HCT116 (cell line): ENCODE measurements around the gene PCDH9.

Experiments
- CTCF ChIP-seq, 3 experiments: fragments of 200-600 bp in 1 of 3; sonication (generic) in 1 of 3; IDR thresholded peaks in 2 of 3; conservative IDR thresholded peaks in 1 of 3; 2 replicates each; pipeline ENCODE4 v1.5.1; 2012 to 2017; ENCODE audit warnings: low read depth in 2 of 3, low read length in 2 of 3, antibody characterized with exemption in 1 of 3, borderline replicate concordance in 1 of 3, control low read depth in 1 of 3, mild to moderate bottlenecking in 1 of 3, mixed read lengths in 1 of 3, mixed run types in 1 of 3, moderate library complexity in 1 of 3; ENCODE audit not compliant: insufficient read depth in 1 of 3
- JUND ChIP-seq: IDR thresholded peaks from 2 replicates; pipeline ENCODE4 v1.6.1; 2012
- POLR2A ChIP-seq: IDR thresholded peaks from 2 replicates; pipeline ENCODE4 v1.7.0; 2011; ENCODE audit warnings: borderline replicate concordance; ENCODE audit not compliant: insufficient read depth, insufficient read length; ENCODE audit errors: extremely low read depth
- SRF ChIP-seq: IDR thresholded peaks from 2 replicates; pipeline ENCODE4 v1.6.1; 2012; ENCODE audit warnings: low read depth
- YY1 ChIP-seq: IDR thresholded peaks from 2 replicates; pipeline ENCODE4 v1.6.1; 2011; ENCODE audit warnings: low read length, low read depth, moderate library complexity, mild to moderate bottlenecking; ENCODE audit not compliant: insufficient replicate concordance; ENCODE audit errors: extremely low read depth

- TF ChIP-seq YY1 (no peak), POLR2A (no peak), CTCF (IDR thresholded peaks at IDR 0.05 in 2 of 3, conservative IDR thresholded peaks at IDR 0.05 in 1 of 3; ENCODE audit: borderline replicate concordance in 1 of 3, insufficient read depth in 1 of 3, low read depth in 2 of 3, low read length in 2 of 3) (no peak), JUND (no peak), SRF (no peak)
These were observed 6.4 kb downstream of the PCDH9 start for GRCh38 chr13:67223742-67224141.
